ENCODE measurements around the gene EME2. TPM values are rescaled to one million over a fixed set of nuclear protein-coding genes. Genes with fewer than 3 reads are reported as not detected.

EME2 gene
- total RNA-seq, 2 experiments from 2014 or later, result 15.5 to 15.6 TPM

DNA sequence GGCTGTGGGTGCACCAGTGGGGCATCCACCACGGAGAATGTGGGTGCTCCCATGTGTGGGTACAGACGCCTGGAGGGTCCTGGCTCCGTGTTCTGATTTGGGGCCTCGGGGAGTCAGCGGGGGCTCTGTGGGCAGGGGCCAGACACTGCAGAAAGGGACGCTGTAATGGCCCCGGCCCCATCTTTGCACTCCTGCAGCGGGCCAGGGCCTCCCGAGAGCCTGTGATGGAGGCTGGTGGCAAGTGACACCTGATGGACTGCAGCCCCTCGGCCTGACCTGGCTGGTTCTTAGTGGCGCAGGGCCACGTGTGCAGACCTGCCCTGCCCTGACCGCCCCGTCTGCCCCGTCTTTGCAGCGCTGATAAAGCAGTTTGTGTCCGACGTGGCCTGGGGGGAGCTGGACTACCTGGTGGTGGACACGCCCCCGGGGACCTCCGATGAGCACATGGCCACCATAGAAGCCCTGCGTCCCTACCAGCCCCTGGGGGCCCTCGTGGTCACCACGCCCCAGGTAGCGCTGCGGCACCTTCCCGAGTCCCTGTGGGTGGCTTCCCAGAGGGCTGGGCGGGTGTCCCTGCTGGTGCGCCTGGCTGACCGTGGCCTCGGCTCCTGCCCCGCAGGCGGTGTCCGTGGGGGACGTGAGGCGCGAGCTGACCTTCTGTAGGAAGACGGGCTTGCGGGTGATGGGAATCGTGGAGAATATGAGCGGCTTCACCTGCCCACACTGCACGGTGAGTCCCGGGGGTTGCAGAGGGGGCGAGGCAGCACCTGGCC lies 14.9 kb downstream of the EME2 start:
- no peak for DNase-seq
- ChIA-PET CTCF (no interaction called here), POLR2A (interaction anchor here (0.7 to 1.0 kb wide), 2 partner anchors 40 to 51 kb away, joined by 3 read pairs; partner anchors contain the start of genes FAHD1 and HAGH)
- intact Hi-C loops (cut with micrococcal nuclease), result no loop called here
- H3K27ac Mint-ChIP-seq, result no peak overlapping the region
- TF ChIP-seq, protein P1, sequence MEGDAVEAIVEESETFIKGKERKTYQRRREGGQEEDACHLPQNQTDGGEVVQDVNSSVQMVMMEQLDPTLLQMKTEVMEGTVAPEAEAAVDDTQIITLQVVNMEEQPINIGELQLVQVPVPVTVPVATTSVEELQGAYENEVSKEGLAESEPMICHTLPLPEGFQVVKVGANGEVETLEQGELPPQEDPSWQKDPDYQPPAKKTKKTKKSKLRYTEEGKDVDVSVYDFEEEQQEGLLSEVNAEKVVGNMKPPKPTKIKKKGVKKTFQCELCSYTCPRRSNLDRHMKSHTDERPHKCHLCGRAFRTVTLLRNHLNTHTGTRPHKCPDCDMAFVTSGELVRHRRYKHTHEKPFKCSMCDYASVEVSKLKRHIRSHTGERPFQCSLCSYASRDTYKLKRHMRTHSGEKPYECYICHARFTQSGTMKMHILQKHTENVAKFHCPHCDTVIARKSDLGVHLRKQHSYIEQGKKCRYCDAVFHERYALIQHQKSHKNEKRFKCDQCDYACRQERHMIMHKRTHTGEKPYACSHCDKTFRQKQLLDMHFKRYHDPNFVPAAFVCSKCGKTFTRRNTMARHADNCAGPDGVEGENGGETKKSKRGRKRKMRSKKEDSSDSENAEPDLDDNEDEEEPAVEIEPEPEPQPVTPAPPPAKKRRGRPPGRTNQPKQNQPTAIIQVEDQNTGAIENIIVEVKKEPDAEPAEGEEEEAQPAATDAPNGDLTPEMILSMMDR (IDR thresholded peaks at IDR 0.05), result no peak
- peaks cover 7% of the 10 kb centered on the region for H3K36me3 Mint-ChIP-seq (ENCODE audit: low read depth)
- ATAC-seq, result no peak
- no peak overlapping the region for H3K4me3 Mint-ChIP-seq
- no peaks in the 10 kb centered on the region for H3K9me3 Mint-ChIP-seq
- peaks cover 17% of the 10 kb centered on the region for H3K4me1 Mint-ChIP-seq (ENCODE audit: low read depth)
- H3K27me3 Mint-ChIP-seq, result no peaks in the 10 kb centered on the region

GRCh38 chr16:1788095-1788707 lies 15.6 kb downstream of the EME2 start:
- POLR2A ChIA-PET, result interaction anchor here (0.7 to 1.0 kb wide), 2 partner anchors 39 to 50 kb away, joined by 3 read pairs; partner anchors contain the start of genes FAHD1 and HAGH
- H3K4me3 Mint-ChIP-seq, result no peak overlapping the region
- intact Hi-C loops (cut with micrococcal nuclease), result no loop called here
- peaks cover 17% of the 10 kb centered on the region for H3K4me1 Mint-ChIP-seq (ENCODE audit: low read depth)
- peaks cover 7% of the 10 kb centered on the region for H3K36me3 Mint-ChIP-seq (ENCODE audit: low read depth)
- CTCF ChIA-PET, result no interaction called here
- H3K27ac Mint-ChIP-seq, result no peak overlapping the region
- DNase-seq (no peak), ATAC-seq (no peak)
- TF ChIP-seq, protein P1 (IDR thresholded peaks at IDR 0.05), result no peak
- H3K27me3 Mint-ChIP-seq, result no peaks in the 10 kb centered on the region
- no peaks in the 10 kb centered on the region for H3K9me3 Mint-ChIP-seq

DNA sequence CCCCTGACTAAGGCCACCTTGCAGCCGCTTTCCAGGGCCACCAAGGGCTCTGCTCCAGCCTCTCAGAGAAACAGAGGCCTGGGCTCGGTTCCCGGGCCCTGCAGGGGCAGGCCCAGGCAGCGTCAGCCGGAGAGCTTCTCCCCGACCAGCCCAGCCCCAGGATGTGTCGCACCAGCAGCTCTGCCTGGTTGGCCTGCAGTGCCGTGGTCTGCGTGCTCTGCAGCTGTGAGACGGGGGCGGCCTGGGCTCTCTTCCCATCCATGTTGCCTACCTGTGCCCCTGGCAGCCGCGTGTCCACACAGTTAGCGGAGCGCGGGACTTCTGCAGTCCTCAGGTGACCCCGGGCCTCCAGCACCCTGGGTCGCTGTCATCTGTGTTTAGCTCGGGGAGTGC lies 16.1 kb downstream of the EME2 start:
- H3K9me3 Mint-ChIP-seq, result no peaks in the 10 kb centered on the region
- no peak for ATAC-seq
- TF ChIP-seq, protein P1 (IDR thresholded peaks at IDR 0.05), result no peak
- CTCF ChIA-PET, result no interaction called here
- H3K4me3 Mint-ChIP-seq, result no peak overlapping the region
- intact Hi-C loops (cut with micrococcal nuclease), result no loop called here
- peaks cover 7% of the 10 kb centered on the region for H3K36me3 Mint-ChIP-seq (ENCODE audit: low read depth)
- H3K4me1 Mint-ChIP-seq (ENCODE audit: low read depth), result peaks cover 12% of the 10 kb centered on the region
- no peaks in the 10 kb centered on the region for H3K27me3 Mint-ChIP-seq
- POLR2A ChIA-PET, result interaction anchor here (1.0 kb wide), 1 partner anchor 38 kb away, joined by 3 read pairs; the partner anchor contains the start of genes FAHD1 and HAGH
- no peak for DNase-seq
- H3K27ac Mint-ChIP-seq, result no peak overlapping the region

DNA sequence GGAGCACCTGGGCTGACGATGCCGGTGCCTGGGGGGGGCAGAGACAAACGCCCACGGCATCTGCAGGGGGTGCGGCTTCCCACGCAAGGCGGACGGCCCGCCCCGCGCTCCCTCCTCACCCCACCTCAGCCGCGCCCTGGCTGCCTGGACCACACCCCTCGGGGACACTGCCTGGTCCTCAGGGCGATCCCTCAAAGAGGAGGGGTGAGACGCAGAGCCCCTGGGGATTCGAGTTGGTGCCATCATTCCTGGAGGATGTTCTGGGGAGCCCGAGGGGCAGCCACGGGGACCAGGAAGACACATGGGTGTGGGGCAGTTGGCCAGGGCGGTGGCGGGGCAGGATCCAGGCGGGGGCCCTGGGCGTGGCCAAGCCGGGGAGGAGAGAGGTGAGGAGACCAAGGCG lies 17.0 kb downstream of the EME2 start:
- POLR2A ChIA-PET, result interaction anchor here (1.0 to 1.5 kb wide), 2 partner anchors 16 to 17 kb away, joined by 3 to 4 read pairs; no protein-coding TSS in a partner anchor
- Mint-ChIP-seq H3K27me3 (no peaks in the 10 kb centered on the region), H3K36me3 (ENCODE audit: low read depth) (peaks cover 7% of the 10 kb centered on the region), H3K9me3 (no peaks in the 10 kb centered on the region), H3K4me3 (no peak overlapping the region), H3K27ac (no peak overlapping the region), H3K4me1 (ENCODE audit: low read depth) (peaks cover 7% of the 10 kb centered on the region)
- TF ChIP-seq, protein P1 (IDR thresholded peaks at IDR 0.05), result no peak
- ATAC-seq, result no peak
- intact Hi-C loops (cut with micrococcal nuclease), result no loop called here
- CTCF ChIA-PET, result no interaction called here
- no peak for DNase-seq

- DNase-seq (no peak), ATAC-seq (no peak)
- peaks cover 5% of the 10 kb centered on the region for H3K36me3 Mint-ChIP-seq (ENCODE audit: low read depth)
- POLR2A ChIA-PET, result interaction anchor here (0.9 to 1.5 kb wide), 3 partner anchors 16 to 21 kb away, joined by 3 to 4 read pairs (median 3); no protein-coding TSS in a partner anchor
- intact Hi-C loops (cut with micrococcal nuclease), result no loop called here
- peaks cover 4% of the 10 kb centered on the region for H3K4me1 Mint-ChIP-seq (ENCODE audit: low read depth)
- CTCF ChIA-PET, result no interaction called here
- no peaks in the 10 kb centered on the region for H3K9me3 Mint-ChIP-seq
- TF ChIP-seq, protein P1 (IDR thresholded peaks at IDR 0.05), result no peak
- H3K27me3 Mint-ChIP-seq, result no peaks in the 10 kb centered on the region
- H3K27ac Mint-ChIP-seq, result no peak overlapping the region
- H3K4me3 Mint-ChIP-seq, result no peak overlapping the region
These were observed 17.6 kb downstream of the EME2 start for GRCh38 chr16:1790261-1790610.
